ENCODE results near the gene EBNA1BP2.
"Not testable (repeated sequence)": the region's sequence is repeated elsewhere in the genome, so short reads cannot be mapped to it uniquely, and the experiment has no call there.

EBNA1BP2 gene, protein sequence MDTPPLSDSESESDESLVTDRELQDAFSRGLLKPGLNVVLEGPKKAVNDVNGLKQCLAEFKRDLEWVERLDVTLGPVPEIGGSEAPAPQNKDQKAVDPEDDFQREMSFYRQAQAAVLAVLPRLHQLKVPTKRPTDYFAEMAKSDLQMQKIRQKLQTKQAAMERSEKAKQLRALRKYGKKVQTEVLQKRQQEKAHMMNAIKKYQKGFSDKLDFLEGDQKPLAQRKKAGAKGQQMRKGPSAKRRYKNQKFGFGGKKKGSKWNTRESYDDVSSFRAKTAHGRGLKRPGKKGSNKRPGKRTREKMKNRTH

DNA sequence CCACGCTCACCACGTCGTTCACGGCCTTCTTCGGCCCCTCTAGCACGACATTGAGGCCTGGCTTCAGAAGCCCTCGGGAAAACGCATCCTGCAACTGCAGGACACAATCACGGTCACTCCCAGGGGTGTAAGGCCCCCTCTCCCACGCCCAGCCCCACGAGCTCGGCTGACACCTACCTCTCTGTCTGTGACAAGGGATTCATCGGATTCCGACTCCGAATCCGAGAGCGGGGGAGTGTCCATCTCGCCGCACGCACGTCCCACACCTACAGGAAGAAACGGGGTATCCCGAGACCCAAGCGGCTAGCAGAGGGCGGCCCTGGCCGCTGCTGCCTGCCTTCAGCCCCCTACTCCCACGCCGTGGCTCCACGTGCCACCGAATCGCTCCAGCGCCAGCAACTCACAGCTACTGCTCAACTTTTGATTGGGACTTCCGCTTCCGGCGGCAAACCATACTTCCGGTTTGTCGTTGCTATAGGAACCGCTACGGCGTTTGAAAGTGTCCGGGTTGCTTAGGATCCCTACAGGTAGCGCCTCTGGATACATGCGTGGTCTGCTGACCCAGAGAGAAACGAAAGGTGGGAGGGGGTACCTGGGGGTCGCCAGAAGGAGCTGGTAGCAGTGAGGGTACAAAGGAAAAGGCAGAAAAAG lies at the start of gene EBNA1BP2, which contains the start of gene CFAP57:
TSS of gene EBNA1BP2 (minus strand) at position 415 of the 651 bp plus-strand sequence. CDS start at position 243, 172 bp downstream.
TSS of gene CFAP57 (plus strand) at position 455 of the 651 bp plus-strand sequence. CDS start 424 bp downstream, outside the sequence.
- ATAC-seq = peak; percentile 95
- peak within 1 kb of the TSS; percentile 93 for H3K27ac Mint-ChIP-seq
- peaks cover 22% of the 10 kb centered on the region for H3K4me1 Mint-ChIP-seq
- H3K27me3 Mint-ChIP-seq = peaks cover 17% of the 10 kb centered on the region
- no peaks in the 10 kb centered on the region for H3K9me3 Mint-ChIP-seq
- peak within 1 kb of the TSS; percentile 99 for H3K4me3 Mint-ChIP-seq
- peaks cover 29% of the 10 kb centered on the region for H3K36me3 Mint-ChIP-seq

DNA sequence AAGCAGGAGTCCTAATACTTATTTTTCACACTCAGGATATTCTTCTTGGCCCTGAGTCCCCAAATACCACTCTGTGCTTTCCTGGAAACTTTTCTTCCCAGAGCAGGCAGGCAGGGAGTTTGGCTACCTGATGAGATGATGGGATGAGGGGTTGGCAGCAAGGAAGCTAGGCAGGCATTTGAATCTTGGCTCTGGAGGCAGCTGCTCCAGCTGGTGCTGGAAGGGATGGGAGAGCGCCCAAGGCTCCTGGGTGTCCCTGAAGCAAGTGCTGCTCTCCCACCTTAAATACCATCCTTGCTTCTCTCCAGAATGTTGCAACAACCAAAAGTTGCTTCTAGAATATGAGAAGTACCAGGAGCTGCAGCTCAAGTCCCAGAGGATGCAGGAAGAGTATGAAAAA lies 49.7 kb upstream of the EBNA1BP2 start:
- Mint-ChIP-seq H3K4me1 (peaks cover 35% of the 10 kb centered on the region), H3K27me3 (no peaks in the 10 kb centered on the region), H3K36me3 (peaks cover 50% of the 10 kb centered on the region), H3K4me3 (peak overlapping the region; percentile 8), H3K9me3 (no peaks in the 10 kb centered on the region), H3K27ac (peak overlapping the region; percentile 89)
- no peak for ATAC-seq

DNA sequence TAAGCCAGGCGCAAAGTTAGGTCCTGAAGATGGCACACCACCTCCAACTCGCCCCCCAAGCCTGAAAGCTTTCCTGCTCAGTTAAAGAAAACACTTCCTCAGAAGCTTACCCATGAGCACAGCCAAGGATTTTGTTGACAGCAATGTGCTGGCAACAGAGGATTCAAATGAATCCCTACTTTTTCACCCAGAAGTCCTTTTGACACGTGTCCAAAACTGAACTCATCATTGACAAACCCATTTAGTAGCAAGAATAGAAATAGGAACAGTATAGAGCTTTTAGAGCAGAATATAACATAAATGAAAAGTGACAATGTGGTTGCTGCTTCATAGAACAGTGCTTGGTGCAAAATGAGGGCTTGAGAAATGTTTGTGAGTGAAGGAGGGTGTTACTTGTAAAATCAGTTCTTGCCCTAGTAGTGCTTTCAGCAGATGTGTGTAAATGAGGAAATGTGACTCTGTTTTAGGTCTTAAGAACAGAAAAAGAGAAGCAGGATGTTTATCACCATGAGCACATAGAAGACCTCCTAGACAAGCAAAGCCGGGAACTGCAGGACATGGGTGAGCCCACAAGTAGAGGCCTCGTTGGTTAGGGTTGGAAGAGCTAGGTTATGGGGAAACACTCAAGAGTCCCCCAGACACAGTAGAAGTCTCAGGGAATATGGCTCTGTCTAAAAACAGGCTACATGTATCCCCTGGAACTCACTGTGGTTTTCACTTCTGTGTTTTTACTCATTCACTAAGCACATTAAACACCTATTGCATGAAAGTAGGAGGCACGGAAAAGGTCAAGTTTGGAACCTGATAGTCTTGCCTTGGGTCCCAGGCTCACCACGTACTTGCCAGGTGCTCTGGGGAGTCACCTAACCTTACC lies 49.1 kb upstream of the EBNA1BP2 start:
- Mint-ChIP-seq H3K27ac (peak overlapping the region; percentile 89), H3K9me3 (no peaks in the 10 kb centered on the region)
- peak; percentile 93 for ATAC-seq

DNA sequence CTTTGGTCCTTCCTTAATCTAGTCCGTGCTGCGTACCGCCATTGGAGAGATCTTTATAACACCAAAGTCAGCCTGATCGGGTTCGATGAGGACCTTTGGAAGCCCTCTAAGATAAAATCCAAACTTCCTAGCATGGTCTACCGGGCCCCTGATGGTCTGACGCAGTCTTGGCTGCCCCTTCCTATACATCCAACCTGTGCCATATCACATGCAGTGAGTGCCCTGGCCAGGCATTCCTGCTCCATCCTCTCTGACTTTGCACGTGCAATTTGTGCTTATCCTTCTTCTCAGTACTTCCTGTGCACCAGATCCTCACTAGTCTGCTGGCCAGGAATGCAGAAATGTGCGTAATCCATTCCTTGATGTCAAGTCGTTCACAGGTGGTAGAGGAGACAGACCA lies 45.7 kb upstream of the EBNA1BP2 start:
- Mint-ChIP-seq H3K27ac (peak overlapping the region; percentile 50), H3K4me1 (peaks cover 28% of the 10 kb centered on the region), H3K9me3 (no peaks in the 10 kb centered on the region), H3K27me3 (no peaks in the 10 kb centered on the region), H3K4me3 (no peak overlapping the region), H3K36me3 (peaks cover 49% of the 10 kb centered on the region)
- ATAC-seq = no peak

More for the DNA sequence above, 49.1 kb upstream of the EBNA1BP2 start:
- Mint-ChIP-seq H3K4me3 (peak overlapping the region; percentile 8), H3K4me1 (peaks cover 30% of the 10 kb centered on the region), H3K36me3 (peaks cover 55% of the 10 kb centered on the region), H3K27me3 (no peaks in the 10 kb centered on the region)

DNA sequence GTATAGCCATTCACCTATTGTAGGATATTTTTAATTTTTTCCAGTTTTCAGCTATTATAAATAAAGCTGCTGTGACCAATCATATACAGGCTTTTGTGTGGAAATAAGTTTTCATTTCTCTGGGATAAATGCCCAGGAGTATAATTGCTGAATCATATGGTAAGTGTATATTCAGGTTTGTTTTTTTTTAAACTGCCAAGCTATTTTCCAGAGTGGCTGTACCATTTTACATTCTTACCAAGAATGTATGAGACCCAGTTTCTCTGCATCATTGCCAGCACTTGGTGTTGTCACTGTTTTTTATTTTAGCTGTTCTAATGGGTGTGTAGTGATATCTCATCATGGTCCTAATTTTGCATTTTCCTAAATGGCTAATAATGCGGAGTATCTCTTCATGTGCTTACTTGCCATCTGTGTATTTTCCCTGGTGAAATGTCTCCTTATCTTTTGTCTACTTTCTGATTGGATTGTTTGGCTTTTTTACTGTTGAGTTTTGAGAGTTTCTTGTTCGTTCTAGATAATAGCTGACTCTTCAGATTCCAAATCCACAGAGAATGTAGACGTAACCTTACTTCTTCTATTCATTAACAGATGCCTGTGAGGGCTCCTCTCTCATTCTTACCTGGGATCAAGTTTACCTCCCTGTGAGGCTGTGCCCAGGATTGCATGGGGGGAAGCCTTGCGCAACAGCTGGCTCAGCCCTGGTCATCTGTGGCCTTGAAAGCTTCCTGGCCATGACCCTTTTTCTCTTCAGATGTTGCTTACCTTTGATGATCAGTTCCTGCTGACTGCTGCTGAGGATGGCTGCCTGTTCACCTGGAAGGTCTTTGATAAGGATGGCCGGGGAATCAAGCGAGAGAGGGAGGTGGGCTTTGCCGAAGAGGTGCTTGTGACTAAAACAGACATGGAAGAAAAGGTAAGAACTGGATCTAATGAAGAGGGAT lies 42.7 kb upstream of the EBNA1BP2 start:
- Mint-ChIP-seq H3K4me1 (peaks cover 6% of the 10 kb centered on the region), H3K36me3 (peaks cover 38% of the 10 kb centered on the region), H3K27me3 (no peaks in the 10 kb centered on the region), H3K9me3 (no peaks in the 10 kb centered on the region), H3K27ac (no peak overlapping the region), H3K4me3 (no peak overlapping the region)
- ATAC-seq = no peak

DNA sequence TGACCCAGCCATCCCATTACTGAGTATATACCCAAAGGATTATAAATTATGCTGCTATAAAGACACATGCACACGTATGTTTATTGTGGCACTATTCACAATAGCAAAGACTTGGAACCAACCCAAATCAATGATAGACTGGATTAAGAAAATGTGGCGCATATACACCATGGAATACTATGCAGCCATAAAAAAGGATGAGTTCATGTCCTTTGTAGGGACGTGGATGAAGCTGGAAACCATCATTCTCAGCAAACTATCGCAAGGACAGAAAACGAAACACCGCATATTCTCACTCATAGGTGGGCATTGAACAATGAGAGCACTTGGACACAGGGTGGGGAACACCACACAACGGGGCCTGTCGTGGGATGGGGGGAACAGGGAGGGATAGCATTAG lies 36.2 kb upstream of the EBNA1BP2 start:
- ATAC-seq, H3K27ac Mint-ChIP-seq, H3K4me3 Mint-ChIP-seq, H3K27me3 Mint-ChIP-seq, H3K9me3 Mint-ChIP-seq: not testable (repeated sequence)
- Mint-ChIP-seq H3K4me1 (peaks cover 15% of the 10 kb centered on the region), H3K36me3 (peaks cover 35% of the 10 kb centered on the region)

DNA sequence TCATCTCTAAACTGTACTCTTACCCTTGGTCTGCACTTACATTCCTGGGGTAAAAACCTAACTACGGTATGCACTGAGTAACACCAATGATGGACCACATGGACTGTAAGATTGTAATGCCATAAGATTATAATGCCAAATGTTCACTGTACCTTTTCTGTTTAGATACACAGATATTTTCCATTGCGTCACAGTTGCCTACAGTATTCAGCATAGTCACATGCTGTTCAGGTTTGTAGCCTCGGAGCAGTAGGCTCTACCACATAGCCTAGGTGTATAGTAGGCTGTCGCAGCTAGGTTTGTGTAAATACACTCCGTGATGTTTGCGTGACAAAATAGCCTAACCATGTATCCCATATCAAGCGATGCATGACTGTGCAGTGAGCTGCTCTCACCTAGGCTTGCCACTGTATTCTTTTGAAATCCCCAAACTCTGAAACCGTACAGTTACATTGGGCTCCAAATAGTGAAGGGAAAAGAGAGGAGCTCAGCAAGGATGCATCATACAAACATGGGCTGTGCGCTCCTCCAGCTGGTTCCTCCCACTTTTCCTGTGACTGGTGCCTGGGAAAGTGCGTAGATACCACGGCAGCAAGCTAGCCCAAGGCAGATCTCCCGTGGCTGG lies 35.3 kb upstream of the EBNA1BP2 start:
- ATAC-seq = no peak
- peak overlapping the region; percentile 32 for H3K27ac Mint-ChIP-seq
- H3K9me3 Mint-ChIP-seq = peaks cover 6% of the 10 kb centered on the region
- H3K36me3 Mint-ChIP-seq = peaks cover 30% of the 10 kb centered on the region
- H3K4me1 Mint-ChIP-seq = peaks cover 15% of the 10 kb centered on the region
- peaks cover 9% of the 10 kb centered on the region for H3K27me3 Mint-ChIP-seq
- no peak overlapping the region for H3K4me3 Mint-ChIP-seq

DNA sequence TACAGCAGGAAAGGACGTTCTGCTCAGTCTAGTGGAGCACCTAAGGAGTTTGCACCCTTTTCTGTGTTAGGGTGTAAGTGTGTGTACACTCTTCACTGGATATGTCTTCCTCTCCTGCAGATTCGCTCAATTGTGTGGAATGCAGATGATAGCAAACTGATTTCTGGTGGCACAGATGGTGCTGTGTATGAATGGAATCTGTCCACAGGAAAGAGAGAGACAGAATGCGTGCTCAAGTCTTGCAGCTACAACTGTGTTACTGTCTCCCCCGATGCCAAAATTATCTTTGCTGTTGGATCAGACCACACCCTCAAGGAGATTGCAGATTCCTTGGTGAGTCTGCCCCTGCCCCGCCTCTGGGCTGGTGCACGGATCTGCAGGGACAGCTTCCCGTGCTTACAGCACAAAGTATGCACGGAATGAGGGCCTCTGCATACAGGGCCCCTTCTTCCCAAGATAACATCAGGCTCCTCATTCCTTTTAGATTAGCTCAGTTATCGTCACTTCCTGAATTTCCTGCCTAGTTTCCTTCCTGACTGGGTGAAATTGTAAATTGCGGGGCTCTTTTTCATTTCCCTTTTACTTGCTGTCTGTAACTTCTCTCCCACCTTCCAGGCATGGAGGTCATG lies 34.6 kb upstream of the EBNA1BP2 start:
- Mint-ChIP-seq H3K27ac (peak overlapping the region; percentile 32), H3K36me3 (peaks cover 30% of the 10 kb centered on the region), H3K9me3 (peaks cover 6% of the 10 kb centered on the region), H3K4me1 (peaks cover 15% of the 10 kb centered on the region), H3K27me3 (peaks cover 9% of the 10 kb centered on the region), H3K4me3 (no peak overlapping the region)
- ATAC-seq = no peak

DNA sequence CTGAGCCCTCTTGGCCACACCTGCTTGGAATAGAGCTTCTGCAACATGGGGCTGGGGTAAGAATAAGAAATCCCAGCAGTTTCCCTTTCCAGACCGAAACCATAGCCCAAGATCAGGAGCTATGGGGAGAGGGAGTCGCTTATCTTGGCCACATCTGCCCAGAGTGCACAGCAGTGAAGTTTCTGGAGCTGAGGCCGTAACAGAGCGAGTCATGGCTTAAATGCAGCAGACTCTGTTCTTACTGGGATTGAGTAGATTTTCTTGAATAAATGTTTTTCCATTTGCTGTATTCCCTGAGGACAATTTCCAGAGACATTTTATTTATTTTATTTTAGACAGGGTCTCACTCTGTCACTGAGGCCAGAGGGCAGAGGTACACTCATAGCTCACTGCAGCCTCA lies 33.6 kb upstream of the EBNA1BP2 start:
- peaks cover 9% of the 10 kb centered on the region for H3K27me3 Mint-ChIP-seq
- peaks cover 6% of the 10 kb centered on the region for H3K9me3 Mint-ChIP-seq
- no peak overlapping the region for H3K4me3 Mint-ChIP-seq
- peaks cover 30% of the 10 kb centered on the region for H3K36me3 Mint-ChIP-seq
- H3K4me1 Mint-ChIP-seq = peaks cover 15% of the 10 kb centered on the region
- H3K27ac Mint-ChIP-seq = no peak overlapping the region
- no peak for ATAC-seq

DNA sequence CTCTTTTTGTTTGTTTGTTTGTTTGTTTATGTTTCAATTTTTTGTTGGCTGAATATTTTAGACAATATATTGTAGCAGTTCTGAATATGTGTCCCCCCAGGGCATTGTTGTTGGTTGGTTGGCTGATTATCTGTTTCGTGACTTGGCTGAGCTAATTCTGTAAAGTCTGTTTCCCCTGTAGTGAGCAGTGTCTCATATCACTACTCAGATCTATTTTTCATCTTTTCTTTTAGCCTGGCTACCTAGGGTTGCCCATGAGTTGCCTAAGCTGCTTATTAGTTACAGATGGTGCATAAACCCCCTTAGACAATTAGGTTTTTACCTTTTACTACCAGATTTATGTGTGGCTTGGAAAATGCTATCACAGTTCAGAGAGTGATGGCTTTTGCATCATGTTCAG lies 32.3 kb upstream of the EBNA1BP2 start:
- ATAC-seq = peak; percentile 88
- Mint-ChIP-seq H3K4me1 (peaks cover 15% of the 10 kb centered on the region), H3K27me3 (peaks cover 9% of the 10 kb centered on the region), H3K4me3 (peak overlapping the region; percentile 59), H3K36me3 (peaks cover 30% of the 10 kb centered on the region), H3K27ac (peak overlapping the region; percentile 51), H3K9me3 (peaks cover 6% of the 10 kb centered on the region)

DNA sequence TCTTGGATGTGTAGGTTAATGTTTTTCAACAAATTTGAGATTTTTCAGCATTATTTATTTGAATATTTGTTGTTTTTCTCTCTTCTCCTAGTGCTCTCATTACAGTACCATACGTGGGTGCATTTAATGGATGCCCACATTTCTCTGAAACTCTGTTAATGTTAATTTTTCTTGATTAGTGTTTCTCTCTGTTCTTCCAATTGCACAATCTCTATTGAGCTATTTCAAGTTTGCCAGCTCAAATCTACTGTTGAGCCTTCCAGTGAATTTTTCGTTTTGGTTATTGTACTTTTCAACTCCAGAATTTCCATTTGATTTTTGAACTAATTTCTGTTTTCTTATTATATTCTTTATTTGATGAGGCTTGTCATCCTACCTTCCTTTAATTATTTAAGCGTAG lies 31.8 kb upstream of the EBNA1BP2 start:
- peak overlapping the region; percentile 51 for H3K27ac Mint-ChIP-seq
- peaks cover 9% of the 10 kb centered on the region for H3K27me3 Mint-ChIP-seq
- no peak for ATAC-seq
- H3K4me1 Mint-ChIP-seq = peaks cover 15% of the 10 kb centered on the region
- peaks cover 30% of the 10 kb centered on the region for H3K36me3 Mint-ChIP-seq
- H3K4me3 Mint-ChIP-seq = peak overlapping the region; percentile 59
- H3K9me3 Mint-ChIP-seq = peaks cover 6% of the 10 kb centered on the region

DNA sequence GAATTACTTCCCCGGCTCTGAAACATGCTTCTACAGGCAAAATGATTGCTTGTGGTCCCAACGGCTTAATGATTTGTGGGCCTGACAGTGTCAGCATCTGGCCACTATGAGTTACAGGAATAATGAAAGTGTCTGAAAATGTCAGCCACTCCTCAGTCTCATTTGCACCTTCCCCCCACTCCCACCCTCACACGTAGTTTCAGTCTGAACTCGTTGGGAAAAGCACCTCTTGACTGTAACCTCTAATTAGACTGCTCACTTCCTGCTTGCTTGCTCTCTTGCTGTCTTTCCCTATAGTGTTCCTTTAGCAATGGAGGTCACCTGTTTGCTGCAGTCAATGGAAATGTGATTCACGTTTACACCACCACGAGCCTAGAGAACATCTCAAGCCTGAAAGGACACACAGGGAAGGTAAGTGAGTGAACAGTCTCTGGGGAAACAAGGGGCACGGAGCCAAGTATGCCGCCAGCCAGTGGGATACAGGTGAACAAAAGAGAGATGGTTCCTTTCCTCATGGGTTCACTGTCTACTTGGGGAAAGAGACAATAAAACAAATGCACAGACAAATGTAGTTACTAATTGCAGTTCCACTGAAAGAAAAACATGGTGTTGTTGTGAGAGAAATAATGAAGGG lies 27.1 kb upstream of the EBNA1BP2 start:
- Mint-ChIP-seq H3K4me1 (peaks cover 10% of the 10 kb centered on the region), H3K4me3 (no peak overlapping the region), H3K27me3 (peaks cover 6% of the 10 kb centered on the region), H3K27ac (no peak overlapping the region), H3K36me3 (peaks cover 12% of the 10 kb centered on the region), H3K9me3 (peaks cover 5% of the 10 kb centered on the region)
- peak; percentile 94 for ATAC-seq
